H9 (cell line): Measurements from ENCODE around the gene ARFGEF3. TPM values are rescaled to one million over a fixed set of nuclear protein-coding genes. Genes with fewer than 3 reads are reported as not detected.

Experiments
- DNase-seq: peaks from one replicate; pipeline ENCODE4 v3.0.0-alpha.2; 2017
- H2AFZ ChIP-seq: one replicate; pipeline ENCODE4 v1.6.1; 2013; ENCODE audit warnings: mild to moderate bottlenecking, low read length, control low read depth, moderate library complexity
- H2AK5ac ChIP-seq: 2 replicates; pipeline ENCODE4 v1.6.1; 2013; ENCODE audit warnings: low read length, control low read depth, mixed read lengths; ENCODE audit not compliant: insufficient read length
- H2BK120ac ChIP-seq: one replicate; pipeline ENCODE4 v1.6.1; 2013; ENCODE audit warnings: low read depth, mild to moderate bottlenecking, low read length, control low read depth, inconsistent platforms; ENCODE audit not compliant: poor library complexity, severe bottlenecking
- H2BK12ac ChIP-seq: 2 replicates; pipeline ENCODE4 v1.6.1; 2013; ENCODE audit warnings: low read length, control low read depth, mixed read lengths, low read depth; ENCODE audit not compliant: insufficient read length
- H2BK15ac ChIP-seq: 2 replicates; pipeline ENCODE4 v1.6.1; 2013; ENCODE audit warnings: low read depth, low read length, control low read depth
- H2BK20ac ChIP-seq: one replicate; pipeline ENCODE4 v1.6.1; 2013; ENCODE audit warnings: low read depth, mild to moderate bottlenecking, low read length, control low read depth, inconsistent platforms; ENCODE audit not compliant: poor library complexity, severe bottlenecking
- H2BK5ac ChIP-seq: 2 replicates; pipeline ENCODE4 v1.6.1; 2013; ENCODE audit warnings: low read length, control low read depth, mixed read lengths; ENCODE audit not compliant: insufficient read length
- H3K14ac ChIP-seq: 2 replicates; pipeline ENCODE4 v1.6.1; 2013; ENCODE audit warnings: low read length, control low read depth; ENCODE audit not compliant: insufficient read depth
- H3K18ac ChIP-seq: 2 replicates; pipeline ENCODE4 v1.6.1; 2013; ENCODE audit warnings: low read depth, mild to moderate bottlenecking, mixed read lengths, low read length, control low read depth; ENCODE audit not compliant: insufficient read length
- H3K23ac ChIP-seq: 2 replicates; pipeline ENCODE4 v1.6.1; 2013; ENCODE audit warnings: low read length, control low read depth, mixed read lengths, low read depth; ENCODE audit not compliant: insufficient read length
- H3K23me2 ChIP-seq: 2 replicates; pipeline ENCODE4 v1.6.1; 2013; ENCODE audit warnings: low read depth, mild to moderate bottlenecking, mixed read lengths, low read length, control low read depth; ENCODE audit not compliant: insufficient read length, poor library complexity, severe bottlenecking
- H3K27ac ChIP-seq: 2 replicates; pipeline ENCODE4 v1.5.1; 2013; ENCODE audit warnings: low read length, control low read depth, mixed read lengths, low read depth; ENCODE audit not compliant: insufficient read length
- H3K27me3 ChIP-seq: 2 replicates; pipeline ENCODE4 v1.6.1; 2013; ENCODE audit warnings: low read length, control low read depth, inconsistent platforms; ENCODE audit not compliant: insufficient read depth
- H3K4ac ChIP-seq: 2 replicates; pipeline ENCODE4 v1.6.1; 2013; ENCODE audit warnings: low read depth, mild to moderate bottlenecking, control low read depth, inconsistent platforms, low read length, moderate library complexity
- H3K4me1 ChIP-seq: 2 replicates; pipeline ENCODE4 v1.6.1; 2013; ENCODE audit warnings: low read length, control low read depth, inconsistent platforms; ENCODE audit not compliant: insufficient read depth
- H3K4me2 ChIP-seq: 2 replicates; pipeline ENCODE4 v1.6.1; 2013; ENCODE audit warnings: low read length, control low read depth, mixed read lengths; ENCODE audit not compliant: insufficient read length, insufficient read depth
- H3K56ac ChIP-seq: 2 replicates; pipeline ENCODE4 v1.6.1; 2013; ENCODE audit warnings: low read depth, mild to moderate bottlenecking, mixed read lengths, low read length, control low read depth; ENCODE audit not compliant: insufficient read length
- H3K79me1 ChIP-seq: 2 replicates; pipeline ENCODE4 v1.6.1; 2013; ENCODE audit warnings: low read depth, mild to moderate bottlenecking, moderate library complexity, low read length, control low read depth, inconsistent platforms; ENCODE audit not compliant: insufficient read depth, poor library complexity, severe bottlenecking
- H3K79me2 ChIP-seq: 2 replicates; pipeline ENCODE4 v1.6.1; 2013; ENCODE audit warnings: low read length, control low read depth, inconsistent platforms; ENCODE audit not compliant: insufficient read depth
- H3K9ac ChIP-seq: 2 replicates; pipeline ENCODE4 v1.6.1; 2013; ENCODE audit warnings: low read length, control low read depth, mixed read lengths; ENCODE audit not compliant: insufficient read length; ENCODE audit errors: extremely low read depth
- H3K9me3 ChIP-seq: one replicate; pipeline ENCODE4 v1.6.1; 2013; ENCODE audit warnings: low read depth, low read length, inconsistent platforms; ENCODE audit not compliant: control insufficient read depth
- H3T11ph ChIP-seq: one replicate; pipeline ENCODE4 v1.6.1; 2013; ENCODE audit warnings: mild to moderate bottlenecking, low read length, control low read depth, inconsistent platforms
- H4K20me1 ChIP-seq: one replicate; pipeline ENCODE4 v1.6.1; 2013; ENCODE audit not compliant: control insufficient read depth, insufficient read length, insufficient read depth
- H4K5ac ChIP-seq: 2 replicates; pipeline ENCODE4 v1.6.1; 2013; ENCODE audit warnings: low read depth, mild to moderate bottlenecking, mixed read lengths, low read length, control low read depth; ENCODE audit not compliant: insufficient read length
- H4K8ac ChIP-seq: replicated peaks from 2 replicates; pipeline ENCODE4 v1.6.1; 2013; ENCODE audit warnings: low read length, control low read depth, mixed read lengths, low read depth; ENCODE audit not compliant: insufficient read length
- H4K91ac ChIP-seq: 2 replicates; pipeline ENCODE4 v1.6.1; 2013; ENCODE audit warnings: low read depth, mild to moderate bottlenecking, moderate library complexity, mixed read lengths, low read length, control low read depth; ENCODE audit not compliant: insufficient read length
- H3K27ac Mint-ChIP-seq, 3 experiments: 2 replicates in 2 of 3; 3 replicates in 1 of 3; pipeline ENCODE4 v1.8.0; 2020 to 2021; ENCODE audit warnings: mixed read lengths in 3 of 3, mild to moderate bottlenecking in 1 of 3, moderate library complexity in 1 of 3
- H3K27me3 Mint-ChIP-seq: 2 replicates; pipeline ENCODE4 v1.8.0; 2021; ENCODE audit warnings: low read depth, mild to moderate bottlenecking, moderate library complexity, mixed read lengths
- H3K36me3 Mint-ChIP-seq, 3 experiments: 2 replicates in 2 of 3; 3 replicates in 1 of 3; pipeline ENCODE4 v1.8.0; 2020 to 2021; ENCODE audit warnings: low read depth in 3 of 3, mixed read lengths in 3 of 3; ENCODE audit not compliant: insufficient read depth in 1 of 3
- H3K4me1 Mint-ChIP-seq, 2 experiments: 2 replicates each; pipeline ENCODE4 v1.8.0; 2020; ENCODE audit warnings: mixed read lengths in 2 of 2
- H3K4me3 Mint-ChIP-seq, 2 experiments: 2 replicates in 1 of 2; 3 replicates in 1 of 2; pipeline ENCODE4 v1.8.0; 2020 to 2021; ENCODE audit warnings: mild to moderate bottlenecking in 2 of 2, mixed read lengths in 2 of 2, moderate library complexity in 1 of 2
- H3K9me3 Mint-ChIP-seq, 2 experiments: 2 replicates in 1 of 2; 3 replicates in 1 of 2; pipeline ENCODE4 v1.8.0; 2020; ENCODE audit warnings: mild to moderate bottlenecking in 2 of 2, mixed read lengths in 2 of 2, moderate library complexity in 1 of 2
- CTCF ChIP-seq: fragments of 200-600 bp; sonication (generic); conservative IDR thresholded peaks from 3 replicates; pipeline ENCODE4 v1.8.0; 2021; ENCODE audit warnings: antibody characterized with exemption, mild to moderate bottlenecking
- WGBS: extraction: QIAGEN DNeasy Blood & Tissue Kit; methylation state at CpG from one replicate; pipeline ENCODE4 v1.1.7; 2013; ENCODE audit warnings: missing lambda C conversion rate, low lambda C conversion rate, mixed read lengths; ENCODE audit not compliant: insufficient read length; ENCODE audit errors: extremely low coverage; 5-methylcytosine and 5-hydroxymethylcytosine counted together
- total RNA-seq: library from RNA; stranded (reverse); gene quantifications from 2 replicates; pipeline ENCODE4 v1.2.1, GENCODE V29; 2021

ARFGEF3 gene
- total RNA-seq, 1 experiment from 2014 or later = 13.7 TPM

GRCh38 chr6:138230759-138231380 lies 69.1 kb downstream of the ARFGEF3 start:
- H2AFZ ChIP-seq = no peak overlapping the region
- H3T11ph ChIP-seq = no peak overlapping the region
- no peak overlapping the region for H2BK12ac ChIP-seq
- H3K9me3 ChIP-seq = no peaks in the 10 kb centered on the region
- H2BK15ac ChIP-seq = no peak overlapping the region
- H4K8ac ChIP-seq = no peak overlapping the region
- H2BK5ac ChIP-seq = no peak overlapping the region
- H4K5ac ChIP-seq = no peak overlapping the region
- H3K18ac ChIP-seq = no peak overlapping the region
- no peak overlapping the region for H3K27ac ChIP-seq
- H2BK120ac ChIP-seq = no peak overlapping the region
- H3K56ac ChIP-seq = no peak overlapping the region
- peak overlapping the region in 1 of 3 experiments; percentile 2; a peak in 1 of 7 replicates for H3K27ac Mint-ChIP-seq
- no peaks in the 10 kb centered on the region for H3K4me1 ChIP-seq
- no peaks in the 10 kb centered on the region for H3K27me3 Mint-ChIP-seq
- H3K27me3 ChIP-seq = no peaks in the 10 kb centered on the region; the same call in 1 of the 2 replicates
- H2BK20ac ChIP-seq = no peak overlapping the region
- H2AK5ac ChIP-seq = no peak overlapping the region
- H3K36me3 Mint-ChIP-seq = no peaks in the 10 kb centered on the region
- no peak overlapping the region for H3K14ac ChIP-seq
- no peaks in the 10 kb centered on the region for H3K79me1 ChIP-seq
- H3K4ac ChIP-seq = no peak overlapping the region
- TF ChIP-seq CTCF = no peak
- H4K91ac ChIP-seq = no peak overlapping the region
- no peaks in the 10 kb centered on the region for H3K79me2 ChIP-seq
- H3K9ac ChIP-seq = no peak overlapping the region
- no CpG with 5 or more reads among the region's 3 CpGs for WGBS
- H3K9me3 Mint-ChIP-seq = no peaks in the 10 kb centered on the region
- DNase-seq = no peak
- peaks cover 16 to 21% of the 10 kb centered on the region in 2 experiments for H3K4me1 Mint-ChIP-seq
- H4K20me1 ChIP-seq = no peaks in the 10 kb centered on the region
- H3K23ac ChIP-seq = no peak overlapping the region
- no peak overlapping the region for H3K4me3 Mint-ChIP-seq
- no peak overlapping the region for H3K4me2 ChIP-seq
- H3K23me2 ChIP-seq = no peaks in the 10 kb centered on the region
